ENCODE measurements around the gene NEUROG1. TPM values are rescaled to one million over a fixed set of nuclear protein-coding genes. Genes with fewer than 3 reads are reported as not detected.

NEUROG1 gene
- total RNA-seq, 1 donor from 2014 or later, result not detected

- H3K27me3 ChIP-seq (ENCODE audit: control insufficient read depth, insufficient read depth, low read length), result peaks cover 5% of the 10 kb centered on the region
- FAIRE-seq (peak; percentile 58), DNase-seq (ENCODE audit: low read depth) (peak; percentile 57)
- TF ChIP-seq, protein P1, sequence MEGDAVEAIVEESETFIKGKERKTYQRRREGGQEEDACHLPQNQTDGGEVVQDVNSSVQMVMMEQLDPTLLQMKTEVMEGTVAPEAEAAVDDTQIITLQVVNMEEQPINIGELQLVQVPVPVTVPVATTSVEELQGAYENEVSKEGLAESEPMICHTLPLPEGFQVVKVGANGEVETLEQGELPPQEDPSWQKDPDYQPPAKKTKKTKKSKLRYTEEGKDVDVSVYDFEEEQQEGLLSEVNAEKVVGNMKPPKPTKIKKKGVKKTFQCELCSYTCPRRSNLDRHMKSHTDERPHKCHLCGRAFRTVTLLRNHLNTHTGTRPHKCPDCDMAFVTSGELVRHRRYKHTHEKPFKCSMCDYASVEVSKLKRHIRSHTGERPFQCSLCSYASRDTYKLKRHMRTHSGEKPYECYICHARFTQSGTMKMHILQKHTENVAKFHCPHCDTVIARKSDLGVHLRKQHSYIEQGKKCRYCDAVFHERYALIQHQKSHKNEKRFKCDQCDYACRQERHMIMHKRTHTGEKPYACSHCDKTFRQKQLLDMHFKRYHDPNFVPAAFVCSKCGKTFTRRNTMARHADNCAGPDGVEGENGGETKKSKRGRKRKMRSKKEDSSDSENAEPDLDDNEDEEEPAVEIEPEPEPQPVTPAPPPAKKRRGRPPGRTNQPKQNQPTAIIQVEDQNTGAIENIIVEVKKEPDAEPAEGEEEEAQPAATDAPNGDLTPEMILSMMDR (IDR thresholded peaks at IDR 0.05; ENCODE audit: insufficient read depth, low read length, severe bottlenecking), result peak; percentile 95
- H3K4me3 ChIP-seq (ENCODE audit: low read depth, low read length), result no peak overlapping the region
- H3K36me3 ChIP-seq (ENCODE audit: control insufficient read depth, insufficient read depth, low read length), result no peaks in the 10 kb centered on the region
Measured at GRCh38 chr5:135560858-135561257, 25.1 kb upstream of the NEUROG1 start.

- Histone ChIP-seq H3K4me3 (ENCODE audit: low read depth, low read length) (no peak overlapping the region), H3K27me3 (ENCODE audit: control insufficient read depth, insufficient read depth, low read length) (peaks cover 5% of the 10 kb centered on the region), H3K36me3 (ENCODE audit: control insufficient read depth, insufficient read depth, low read length) (no peaks in the 10 kb centered on the region)
- DNase-seq (ENCODE audit: low read depth) (peak; percentile 34), FAIRE-seq (no peak)
- TF ChIP-seq, protein P1 (IDR thresholded peaks at IDR 0.05; ENCODE audit: insufficient read depth, low read length, severe bottlenecking), result no peak
Measured at GRCh38 chr5:135559354-135559753, 23.6 kb upstream of the NEUROG1 start.

DNA sequence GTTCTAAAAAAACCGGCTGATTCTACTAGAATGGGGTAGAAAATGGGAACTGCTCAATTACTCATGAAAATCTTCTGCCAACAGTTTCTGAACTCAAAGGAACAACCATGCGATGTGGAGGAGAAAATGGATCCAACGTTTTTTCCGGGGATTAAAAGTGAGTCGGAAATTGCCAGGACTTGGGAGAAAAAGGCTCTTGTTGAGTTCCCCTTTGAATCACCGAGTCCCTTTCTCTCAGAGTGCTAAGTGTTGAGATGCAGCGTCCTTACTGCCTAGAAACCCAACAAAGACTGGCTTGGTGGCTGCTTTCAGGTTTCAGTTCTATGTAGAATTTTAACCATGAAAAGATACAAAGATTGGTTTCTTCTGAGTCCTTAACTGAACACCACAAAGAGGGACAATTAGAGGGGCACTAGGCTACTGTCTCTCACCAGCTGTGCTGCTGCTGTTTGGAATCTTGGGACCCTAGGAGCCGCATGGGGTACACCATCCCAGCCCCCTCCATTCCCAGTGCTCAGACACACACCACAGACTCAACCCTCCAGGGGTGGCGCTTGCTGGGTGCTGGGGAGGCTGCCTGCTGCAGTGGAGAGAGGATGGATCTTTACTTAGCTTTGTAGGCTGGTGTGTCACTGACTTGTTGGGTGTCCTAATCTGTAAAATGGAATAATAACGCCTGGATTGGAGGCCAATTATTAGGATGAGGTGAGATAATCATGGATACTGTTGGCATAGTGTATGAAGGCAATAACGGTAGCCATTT is 21.5 kb upstream of the NEUROG1 start:
- H3K4me3 ChIP-seq (ENCODE audit: low read depth, low read length), result no peak overlapping the region
- H3K36me3 ChIP-seq (ENCODE audit: control insufficient read depth, insufficient read depth, low read length), result no peaks in the 10 kb centered on the region
- TF ChIP-seq, protein P1 (IDR thresholded peaks at IDR 0.05; ENCODE audit: insufficient read depth, low read length, severe bottlenecking), result no peak
- no peak for FAIRE-seq
- no peak for DNase-seq (ENCODE audit: low read depth)
- peaks cover 2% of the 10 kb centered on the region for H3K27me3 ChIP-seq (ENCODE audit: control insufficient read depth, insufficient read depth, low read length)

DNA sequence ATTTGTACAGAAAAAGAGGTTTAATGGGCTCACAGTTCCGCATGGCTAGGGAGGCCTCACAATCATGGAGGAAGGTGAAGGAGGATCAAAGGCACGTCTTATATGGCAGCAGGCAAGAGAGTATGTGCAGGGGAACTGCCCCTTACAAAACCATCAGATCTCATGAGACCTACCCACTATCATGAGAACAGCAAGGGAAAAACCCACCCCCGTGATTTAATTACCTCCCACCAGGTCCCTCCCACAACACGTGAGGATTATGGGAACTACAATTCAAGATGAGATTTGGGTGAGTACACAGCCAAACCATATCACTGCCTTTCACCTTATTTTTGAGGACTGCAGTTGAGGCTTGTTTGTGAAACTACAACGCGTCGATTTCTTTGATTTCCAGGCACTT is 20.9 kb upstream of the NEUROG1 start:
- no peaks in the 10 kb centered on the region for H3K36me3 ChIP-seq (ENCODE audit: control insufficient read depth, insufficient read depth, low read length)
- no peak for FAIRE-seq
- DNase-seq (ENCODE audit: low read depth), result no peak
- H3K27me3 ChIP-seq (ENCODE audit: control insufficient read depth, insufficient read depth, low read length), result peaks cover 2% of the 10 kb centered on the region
- TF ChIP-seq, protein P1 (IDR thresholded peaks at IDR 0.05; ENCODE audit: insufficient read depth, low read length, severe bottlenecking), result no peak
- no peak overlapping the region for H3K4me3 ChIP-seq (ENCODE audit: low read depth, low read length)

DNA sequence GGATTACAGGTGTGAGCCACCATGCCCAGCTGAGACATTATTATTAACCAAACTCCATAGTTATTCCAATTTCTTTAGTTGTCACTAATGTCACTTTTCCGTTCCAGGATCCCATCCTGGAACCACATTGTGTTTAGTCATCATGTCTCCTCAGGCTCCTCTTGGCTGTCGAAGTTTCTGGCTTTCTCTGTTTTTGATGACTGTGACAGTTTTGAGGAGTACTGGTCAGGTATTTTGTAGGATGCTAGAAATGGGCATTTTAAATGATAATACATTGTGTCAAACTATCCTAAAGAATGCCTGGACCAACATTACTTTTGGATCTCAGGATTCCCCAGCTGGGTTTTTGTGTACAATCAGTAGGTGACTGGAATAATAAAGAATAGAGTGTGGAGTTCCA is 19.8 kb upstream of the NEUROG1 start:
- FAIRE-seq (no peak), DNase-seq (ENCODE audit: low read depth) (no peak)
- H3K27me3 ChIP-seq (ENCODE audit: control insufficient read depth, insufficient read depth, low read length), result peaks cover 2% of the 10 kb centered on the region
- no peaks in the 10 kb centered on the region for H3K36me3 ChIP-seq (ENCODE audit: control insufficient read depth, insufficient read depth, low read length)
- TF ChIP-seq, protein P1 (IDR thresholded peaks at IDR 0.05; ENCODE audit: insufficient read depth, low read length, severe bottlenecking), result no peak
- H3K4me3 ChIP-seq (ENCODE audit: low read depth, low read length), result no peak overlapping the region
